NCI-H2107 treated with DMSO at 0.1 percent for 48 hours (cell line): ENCODE measurements around the gene RASSF5.
"Not testable (repeated sequence)": the region's sequence is repeated elsewhere in the genome, so short reads cannot be mapped to it uniquely, and the experiment has no call there.

Experiments used
- DNase-seq: peaks from one replicate; lab custom pipeline; 2025; ENCODE audit not compliant: unreplicated experiment; lab: John Stamatoyannopoulos, UW

Gene RASSF5

DNA sequence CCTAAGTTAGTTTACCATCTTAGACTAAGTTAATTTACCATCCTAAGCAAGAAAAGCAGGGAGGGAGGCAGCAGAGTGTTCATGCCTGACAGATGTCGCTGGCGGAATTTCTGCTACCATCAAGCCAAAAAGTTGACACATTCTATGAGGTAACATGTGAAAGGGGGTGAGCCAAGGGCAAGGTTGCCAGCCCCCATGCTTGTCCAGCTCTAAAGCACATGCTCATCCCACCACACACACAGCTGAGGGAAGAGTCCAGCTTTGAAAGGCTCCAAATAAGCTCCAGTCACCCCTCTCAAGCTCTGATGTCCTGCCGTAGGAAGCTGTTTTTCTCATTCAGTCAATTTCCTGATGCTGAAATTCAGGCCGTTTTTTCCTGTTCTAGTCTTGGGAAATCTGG lies 58.7 kb downstream of the RASSF5 start:
- DNase-seq, result no peak

GRCh38 chr1:206566999-206567398 lies 59.7 kb downstream of the RASSF5 start:
- no peak for DNase-seq

- DNase-seq, result no peak
Measured at GRCh38 chr1:206568256-206568655, 60.9 kb downstream of the RASSF5 start.

DNA sequence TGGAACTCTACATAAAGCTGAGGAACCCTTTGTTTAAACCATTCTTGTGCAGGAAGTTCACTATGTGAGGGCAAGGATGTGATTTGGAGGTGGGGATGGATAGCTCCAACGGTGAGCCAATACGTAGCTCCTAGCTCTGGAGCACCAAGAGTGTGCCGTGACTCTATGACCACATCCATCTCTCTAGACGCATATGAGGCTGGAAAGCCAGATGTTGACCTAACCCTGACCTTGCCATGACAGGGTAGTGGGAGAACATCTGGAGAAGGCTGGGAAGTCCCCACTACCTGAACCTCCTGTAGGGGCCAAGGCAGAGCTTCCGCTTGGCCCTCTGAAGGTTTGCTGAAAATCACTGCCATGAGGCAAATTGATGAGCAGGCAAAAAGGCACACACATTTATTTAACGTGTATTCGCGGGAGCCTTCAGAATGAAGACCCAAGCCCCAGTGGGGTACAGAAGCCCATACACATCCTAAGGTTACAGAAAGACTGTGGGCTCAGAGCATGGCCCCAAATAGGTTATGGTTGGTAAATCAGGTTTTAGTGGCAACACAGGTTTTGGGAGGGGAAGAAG lies 61.5 kb downstream of the RASSF5 start:
- DNase-seq, result no peak

DNA sequence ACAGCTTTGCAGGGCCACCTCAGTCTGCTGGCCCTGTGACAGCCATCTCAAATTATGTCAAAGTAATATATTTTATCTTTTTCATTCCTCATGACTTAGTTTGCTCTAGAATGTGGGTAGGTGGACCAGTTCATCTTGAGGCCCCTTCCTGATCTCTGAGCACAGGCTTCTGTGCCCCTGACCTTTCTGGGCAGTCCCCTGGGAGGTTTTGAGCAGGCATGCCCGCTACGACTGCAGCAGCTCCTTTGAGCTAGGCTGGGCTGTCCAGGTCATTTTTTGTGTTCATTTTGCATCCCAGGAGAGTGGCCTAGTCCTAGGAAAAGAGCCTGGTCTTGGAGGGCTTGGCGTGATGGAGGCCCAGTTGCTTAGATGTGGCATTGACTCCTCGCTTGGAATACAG lies 62.2 kb downstream of the RASSF5 start:
- DNase-seq, result no peak

DNA sequence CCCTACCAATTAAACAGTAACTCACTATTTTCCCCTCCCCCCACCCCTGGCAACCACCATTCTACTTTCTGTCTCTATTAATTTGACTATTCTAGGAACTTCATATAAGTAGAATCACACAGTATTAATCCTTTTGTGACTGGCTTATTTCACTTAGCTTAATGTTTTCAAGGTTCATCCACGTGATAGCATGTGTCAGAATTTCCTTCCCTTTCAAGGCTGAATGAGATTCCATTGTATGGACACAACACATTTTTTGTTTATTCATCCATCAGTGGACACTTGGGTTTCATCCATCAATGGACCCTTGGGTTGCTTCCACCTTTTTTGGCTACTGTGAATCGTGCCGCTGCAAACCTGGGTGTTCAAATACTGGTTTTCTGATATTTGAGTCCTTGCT lies 63.2 kb downstream of the RASSF5 start:
- no peak for DNase-seq

- no peak for DNase-seq
Measured at GRCh38 chr1:206572835-206573234, 65.5 kb downstream of the RASSF5 start.

GRCh38 chr1:206573319-206573718 lies 66.0 kb downstream of the RASSF5 start:
- no peak for DNase-seq

GRCh38 chr1:206573762-206574161 lies 66.4 kb downstream of the RASSF5 start:
- no peak for DNase-seq

DNA sequence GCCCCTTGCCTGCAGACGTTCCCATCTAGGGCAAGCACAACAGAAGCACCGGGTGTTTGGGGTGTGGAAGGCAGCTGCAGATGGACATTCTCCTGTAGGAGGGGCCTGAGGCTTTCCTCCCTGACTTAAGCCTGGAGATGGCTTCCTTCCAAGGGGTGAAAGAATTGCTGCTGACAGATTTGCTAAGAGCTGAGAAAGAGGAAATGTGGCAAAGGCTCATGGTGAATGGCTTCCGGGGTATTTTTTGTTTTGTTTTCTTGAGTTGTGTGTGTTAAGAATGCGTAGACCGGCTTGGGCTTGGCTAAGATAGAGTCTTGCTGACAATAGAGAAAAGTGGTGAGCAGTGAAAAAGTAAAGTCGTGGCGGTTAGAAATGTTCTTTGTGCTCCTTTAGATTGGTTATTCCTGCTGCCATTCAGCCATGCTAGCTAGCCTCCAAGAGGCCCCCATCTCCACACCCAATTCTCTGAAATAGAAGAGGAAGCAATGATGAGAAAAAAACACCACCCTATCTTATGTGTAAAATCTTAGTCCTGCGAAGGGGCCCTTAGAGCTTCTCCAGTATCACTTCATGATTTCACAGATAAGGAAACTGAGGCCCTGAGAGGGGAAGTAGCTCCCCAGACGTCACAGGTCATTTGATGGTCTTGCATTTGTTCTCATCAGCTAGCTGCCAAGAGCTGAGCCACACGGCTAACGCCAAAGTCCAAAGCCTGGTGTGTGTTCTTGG lies 68.0 kb downstream of the RASSF5 start:
- DNase-seq, result no peak

DNA sequence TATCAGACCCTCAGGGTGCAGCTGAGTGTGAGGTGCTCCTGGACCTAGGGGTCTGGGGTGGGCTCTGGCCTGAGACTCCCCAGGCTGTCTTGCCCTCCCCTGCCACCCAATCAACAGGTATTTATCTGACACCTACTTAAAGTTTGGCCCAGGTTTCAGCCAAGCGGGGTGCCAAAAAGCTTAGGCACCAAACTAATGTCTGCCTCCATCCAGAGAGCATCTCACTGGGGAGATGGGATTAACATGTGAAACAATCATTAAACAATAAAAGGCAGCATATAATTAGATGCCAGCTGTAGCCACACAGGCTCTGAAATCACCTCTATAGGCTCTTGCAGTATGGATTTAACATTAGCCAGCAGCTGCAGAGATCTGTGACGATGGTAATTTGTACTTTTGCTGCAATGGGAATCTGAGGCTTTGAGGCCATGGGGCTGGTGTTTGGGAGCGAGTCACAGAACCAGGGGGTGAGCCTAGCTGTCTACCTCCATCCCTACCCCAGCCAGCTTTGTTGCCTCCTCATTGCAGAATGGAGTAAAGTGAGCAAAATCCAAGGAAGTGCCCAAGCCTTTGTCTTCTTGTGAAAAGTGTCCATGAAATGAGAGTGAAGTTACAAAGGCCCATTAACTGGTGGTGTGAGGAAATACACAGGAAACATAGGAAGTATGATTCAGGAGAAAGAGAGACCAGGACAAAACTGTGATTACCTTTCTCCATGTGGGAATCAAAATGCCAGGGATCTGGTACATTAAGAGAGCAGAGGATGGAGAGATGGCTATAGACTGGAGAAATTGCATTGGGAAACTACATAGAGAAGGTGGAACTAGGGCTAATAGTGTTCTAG lies 68.8 kb downstream of the RASSF5 start:
- DNase-seq, result peak; percentile 44

GRCh38 chr1:206577626-206578025 lies 70.3 kb downstream of the RASSF5 start:
- DNase-seq, result no peak

GRCh38 chr1:206578068-206578977 lies 71.0 kb downstream of the RASSF5 start:
- DNase-seq, result no peak

GRCh38 chr1:206578978-206579374 lies 71.6 kb downstream of the RASSF5 start:
- DNase-seq, result no peak

GRCh38 chr1:206579747-206580437 lies 72.6 kb downstream of the RASSF5 start:
- no peak for DNase-seq

- no peak for DNase-seq
Measured at GRCh38 chr1:206580438-206581113, 73.2 kb downstream of the RASSF5 start.

- not testable (repeated sequence) for DNase-seq
Measured at GRCh38 chr1:206581114-206581497, 73.8 kb downstream of the RASSF5 start.

DNA sequence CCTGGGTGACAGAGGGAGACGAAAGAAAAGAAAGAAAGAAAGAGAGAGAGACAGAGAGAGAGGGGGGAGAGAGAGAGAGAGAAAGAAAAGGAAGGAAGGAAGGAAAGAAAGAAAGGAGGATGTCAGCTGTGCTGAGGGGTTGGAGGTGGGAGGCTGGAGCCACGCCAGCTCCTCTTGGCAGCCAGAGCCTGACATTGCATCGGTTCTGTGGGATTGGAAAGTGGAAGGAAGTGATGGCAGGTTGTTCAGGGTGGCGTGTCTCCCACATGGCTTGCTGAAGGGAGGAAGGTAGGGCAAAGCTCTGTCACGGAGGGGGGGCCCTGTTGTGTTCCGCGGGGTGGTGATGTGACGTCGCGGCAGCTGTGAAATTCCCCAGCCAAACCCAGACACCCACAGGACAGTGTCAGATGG lies 74.2 kb downstream of the RASSF5 start:
- no peak for DNase-seq

DNA sequence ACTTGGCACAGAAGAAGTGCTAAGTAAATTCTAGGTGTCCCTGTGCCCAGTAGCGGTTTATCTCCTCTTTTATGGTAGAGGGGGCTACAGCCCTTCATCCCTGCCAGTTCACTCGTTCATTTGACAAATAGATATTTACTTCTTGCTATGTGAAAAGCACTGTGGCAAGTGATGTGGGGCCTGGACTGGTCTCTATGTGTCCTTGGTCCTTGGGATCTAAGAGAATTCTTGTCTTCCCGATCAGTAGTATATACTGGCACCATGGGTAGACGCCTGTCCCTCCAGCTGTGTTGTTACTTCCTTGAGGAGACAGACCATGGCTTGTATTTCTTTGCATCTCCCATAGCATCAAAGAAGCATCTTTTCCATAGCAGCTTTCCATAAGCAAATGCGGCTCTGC lies 75.2 kb downstream of the RASSF5 start:
- no peak for DNase-seq
